Stimulated activated CD8-positive, alpha-beta memory T cell treated with anti-CD3 and anti-CD28 coated beads, Interleukin-7, amount 100 ng/mL, for 24 hours (primary cell): Measurements from ENCODE around the gene NEDD4L.

Experiments
- DNase-seq: peaks from one replicate; pipeline ENCODE4 v3.0.0-alpha.2; 2020; ENCODE audit warnings: low read depth

Gene NEDD4L

DNA sequence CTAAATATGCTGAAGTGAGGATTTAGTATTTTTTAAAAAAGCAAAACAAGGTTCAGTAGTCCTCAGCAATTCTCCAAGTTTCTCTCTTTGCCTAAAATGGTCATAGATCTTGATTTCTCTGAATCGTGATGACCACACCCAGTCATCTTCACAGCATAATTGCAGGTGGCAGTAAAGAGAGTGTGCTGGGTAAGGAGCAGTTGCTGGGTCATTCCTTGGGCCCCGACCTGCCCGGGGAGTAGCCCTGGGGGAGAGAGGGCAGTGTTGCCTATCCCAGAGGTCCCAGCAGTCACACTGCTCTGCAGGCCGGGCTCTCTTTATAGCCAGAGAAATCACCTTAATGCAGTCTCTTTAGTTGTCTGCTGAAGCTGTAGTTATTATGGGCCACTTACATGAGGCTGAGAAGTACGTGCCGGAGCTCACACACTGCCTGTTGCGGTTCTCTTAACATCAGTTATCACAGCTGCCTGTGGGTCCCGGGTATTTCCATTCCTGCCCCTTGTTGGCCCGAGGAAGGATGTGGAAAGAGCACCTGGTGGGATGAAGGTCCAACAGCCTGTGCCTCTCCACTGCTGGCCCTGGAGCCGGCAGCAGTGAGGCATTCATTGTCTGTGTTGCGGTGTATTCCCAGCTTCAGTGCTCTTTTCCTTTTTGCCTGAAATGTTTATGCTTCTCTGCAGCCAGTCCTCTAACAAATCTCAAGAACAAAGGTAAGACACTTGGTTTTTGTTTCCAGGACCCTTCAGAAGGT is 354.8 kb downstream of the NEDD4L start:
- DNase-seq = no peak

DNA sequence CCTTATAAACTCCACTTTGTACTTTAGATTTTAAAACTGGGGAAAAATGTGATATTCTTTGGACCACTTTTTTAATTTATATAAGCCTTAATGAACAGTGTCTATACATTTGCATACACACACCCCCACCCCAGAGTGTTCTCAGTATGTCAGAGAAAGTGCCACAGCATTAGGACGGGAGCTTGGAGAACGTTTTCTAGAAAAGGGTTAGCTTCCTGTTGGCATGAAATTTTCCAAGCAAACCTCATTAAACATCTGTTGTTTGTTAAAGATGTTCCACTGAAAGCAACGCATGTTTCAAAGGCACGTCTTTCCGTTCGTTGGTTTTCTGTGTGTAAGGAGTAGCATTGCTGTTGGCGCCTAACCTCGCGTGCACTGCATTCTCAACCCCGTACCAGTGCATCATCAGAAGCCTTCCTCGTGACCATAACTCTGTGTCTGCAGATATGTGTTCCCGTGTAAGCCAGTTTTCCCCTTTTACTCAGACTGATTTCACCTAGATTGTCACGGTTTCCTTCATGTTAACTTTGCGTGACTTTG is 356.4 kb downstream of the NEDD4L start:
- no peak for DNase-seq

DNA sequence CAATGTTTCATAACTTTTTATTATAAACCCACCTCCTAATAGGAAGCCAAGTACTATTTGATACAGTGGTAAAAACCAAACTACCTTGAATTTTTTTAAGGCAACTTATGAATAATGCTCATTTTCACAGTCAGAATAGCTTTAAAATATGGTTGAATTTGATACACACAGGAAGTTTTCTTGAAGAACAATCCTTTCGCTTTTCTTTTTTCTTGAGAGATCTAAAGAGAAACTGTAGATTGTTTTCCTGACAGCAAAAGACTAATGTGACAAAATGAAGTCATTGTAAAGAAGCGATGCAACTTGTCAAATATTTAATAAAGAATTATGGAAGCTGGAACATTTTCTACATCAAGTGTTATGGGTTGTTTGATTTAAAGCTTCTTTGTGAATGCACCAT is 357.2 kb downstream of the NEDD4L start:
- no peak for DNase-seq

DNA sequence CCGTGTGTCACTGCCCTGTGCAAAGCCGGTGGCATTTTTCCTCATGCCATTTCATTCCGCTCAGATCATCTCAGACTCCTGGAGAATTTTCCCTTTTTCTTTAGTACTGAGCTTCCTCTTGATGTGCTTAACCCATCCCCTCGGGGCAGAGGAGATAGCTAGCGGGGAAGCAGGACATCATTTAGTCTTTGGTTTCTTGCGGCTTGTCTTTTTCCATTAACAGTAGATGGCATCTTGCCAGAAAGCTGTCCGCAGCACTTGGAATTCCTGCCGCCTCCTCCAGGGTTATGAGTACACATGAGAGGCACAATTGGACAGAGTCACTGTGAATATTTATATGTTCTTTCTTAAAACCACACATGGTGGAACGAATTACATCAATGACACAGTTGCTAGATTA is 358.2 kb downstream of the NEDD4L start:
- no peak for DNase-seq

DNA sequence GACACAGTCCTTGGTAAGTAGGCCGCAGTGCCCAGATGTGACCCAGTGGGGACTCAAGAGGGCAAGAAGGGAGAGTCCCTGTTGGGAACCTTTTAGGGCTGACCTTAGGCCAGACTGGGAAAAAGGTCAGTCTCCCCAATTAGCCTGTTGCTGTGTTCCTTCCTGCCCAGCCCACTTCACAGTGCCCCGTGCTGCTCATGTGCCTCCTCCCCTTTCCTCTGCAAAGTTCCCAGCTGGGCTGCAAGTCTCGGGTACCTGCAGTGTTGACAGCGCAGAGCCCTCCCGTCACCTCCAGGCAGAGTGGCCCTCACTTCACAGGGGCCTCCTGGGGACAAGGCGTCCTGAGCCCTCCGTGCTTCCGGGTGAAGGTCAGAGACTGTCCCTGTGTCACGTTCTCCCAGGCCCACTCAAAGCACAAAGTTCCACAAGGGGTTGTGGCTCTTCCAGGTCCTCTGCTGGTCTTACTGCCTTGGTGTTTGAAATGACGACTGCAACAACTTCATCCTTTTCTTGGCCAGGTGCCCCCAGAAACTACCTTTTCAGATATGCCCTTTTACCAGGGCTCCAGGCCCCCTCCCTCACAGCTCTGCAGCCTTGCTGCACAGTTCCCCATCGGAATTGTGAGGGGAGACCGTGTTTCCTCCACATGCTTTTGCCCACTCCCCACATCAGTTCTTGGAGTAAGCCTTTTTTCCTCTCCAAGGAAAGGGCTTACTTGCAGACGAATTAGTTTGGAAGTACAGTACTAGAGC is 359.1 kb downstream of the NEDD4L start:
- DNase-seq = no peak

DNA sequence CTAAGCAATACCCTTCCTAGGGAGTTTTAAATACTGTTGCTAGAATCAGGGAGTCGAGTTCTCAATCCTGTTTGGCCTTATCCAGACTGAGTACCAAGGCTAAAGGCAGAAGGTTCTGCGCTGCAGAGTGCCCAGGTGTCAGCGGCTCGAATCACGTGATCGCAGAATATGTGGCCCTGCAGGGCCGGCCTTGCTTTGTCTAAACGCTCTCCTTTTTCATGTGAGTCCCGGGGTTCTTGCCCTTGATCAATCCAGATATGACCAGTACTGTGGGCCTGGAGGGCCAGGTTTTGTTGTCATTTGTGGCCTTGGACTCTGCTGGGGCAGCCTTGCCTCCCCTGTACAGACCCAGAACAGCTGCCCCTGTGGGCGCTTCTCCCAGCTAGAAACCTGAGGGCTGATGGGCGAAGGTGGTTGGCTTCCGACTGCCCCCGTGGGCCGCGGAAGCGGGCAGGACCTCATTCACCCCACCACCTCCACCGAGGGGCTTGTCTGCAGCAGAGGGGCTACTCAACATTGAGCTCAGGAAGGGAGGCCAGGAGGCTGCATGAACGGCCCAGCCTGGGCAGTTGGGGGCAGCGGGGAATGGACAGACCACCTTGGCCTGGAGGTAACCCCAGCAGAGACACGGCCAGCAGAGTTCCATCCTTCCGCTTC is 359.9 kb downstream of the NEDD4L start:
- DNase-seq = no peak

DNA sequence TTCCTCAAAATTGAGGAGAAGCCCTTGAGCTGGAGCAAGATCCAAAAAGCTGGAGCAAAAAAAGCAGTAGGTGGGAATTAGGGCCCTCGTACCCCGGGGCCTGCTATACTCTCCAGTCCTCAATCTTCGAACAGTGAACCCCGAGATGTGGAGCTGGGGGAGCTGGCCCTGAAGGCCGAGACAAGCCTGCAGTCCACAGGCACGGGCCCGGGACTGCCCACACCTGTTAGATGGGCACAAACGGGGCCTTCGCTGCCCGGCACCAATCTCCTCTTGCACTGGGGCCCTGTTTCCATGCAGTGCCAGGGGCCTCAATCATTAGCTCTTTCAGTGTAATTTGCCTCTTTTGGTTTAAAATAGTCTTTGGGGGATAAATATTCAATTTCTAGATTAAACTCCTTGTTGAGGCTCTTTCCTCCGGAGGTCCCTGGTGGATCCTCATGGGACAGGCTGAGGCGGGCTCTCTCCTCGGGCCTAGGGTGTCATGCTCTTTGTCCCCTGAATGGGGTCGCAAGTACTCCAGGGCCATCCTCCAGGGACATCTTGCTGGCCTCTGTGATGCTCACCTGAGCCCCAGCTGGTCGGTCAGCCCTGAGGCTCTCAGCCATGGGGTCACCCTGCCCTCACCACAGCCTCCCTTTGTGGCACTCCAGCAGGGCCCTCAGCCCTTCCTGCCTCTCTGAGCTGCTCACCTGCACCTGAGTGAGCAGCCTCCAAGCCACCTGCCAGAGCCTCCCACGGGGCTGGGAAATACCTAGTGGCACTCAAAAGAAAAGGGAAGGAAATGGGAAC is 361.3 kb downstream of the NEDD4L start:
- no peak for DNase-seq

DNA sequence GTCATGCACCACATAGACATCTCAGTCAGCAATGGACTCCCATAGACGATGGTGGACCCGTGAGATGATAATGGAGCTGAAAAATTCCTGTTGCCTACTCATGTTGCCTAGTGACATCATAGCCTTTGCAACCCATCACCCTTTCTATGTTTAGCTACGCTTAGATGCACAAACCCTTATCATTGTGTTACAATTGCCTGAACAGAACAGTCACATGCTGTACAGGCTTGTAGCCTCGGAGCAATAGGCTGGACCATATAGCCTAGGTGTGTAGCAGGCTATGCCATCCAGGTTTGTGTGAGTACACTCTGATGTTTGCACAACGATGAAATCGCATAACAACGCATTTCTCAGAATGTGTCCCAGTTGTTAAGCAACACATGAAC is 363.2 kb downstream of the NEDD4L start:
- DNase-seq = no peak

DNA sequence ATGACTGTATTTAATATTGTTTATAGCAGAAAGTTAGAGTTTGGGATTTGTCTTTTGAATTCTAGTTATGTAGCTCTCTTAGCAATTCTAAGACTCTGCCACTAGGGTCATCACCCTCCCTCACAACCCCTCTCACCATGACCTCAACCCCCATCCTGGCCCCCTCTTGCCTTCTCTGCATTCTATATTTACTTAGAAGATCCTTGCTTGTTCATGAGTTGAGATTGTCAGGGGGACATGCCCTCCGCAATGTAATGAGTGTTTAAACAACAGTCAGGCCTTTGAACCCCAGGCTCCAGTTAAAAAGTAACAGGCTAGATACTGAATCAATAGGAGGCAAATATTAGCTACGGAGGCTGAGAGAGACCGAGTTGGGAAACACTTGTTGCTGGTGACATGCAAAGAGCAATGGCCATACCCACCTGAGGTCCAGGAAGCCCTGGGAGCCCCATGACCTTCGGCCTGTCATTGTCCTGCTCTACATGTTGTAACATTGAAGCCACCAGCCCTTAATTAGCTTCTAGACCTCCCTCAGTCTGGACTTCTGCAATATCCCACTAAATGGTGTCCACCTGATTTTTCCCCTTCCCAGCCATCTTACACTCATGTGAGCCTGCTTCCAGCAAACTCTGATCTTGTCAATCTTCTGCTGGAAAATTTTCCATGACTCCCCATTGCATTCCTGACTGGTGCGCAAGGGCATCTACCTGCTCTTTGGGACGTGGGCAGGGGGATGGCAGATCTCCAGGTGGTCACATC is 363.8 kb downstream of the NEDD4L start:
- no peak for DNase-seq

DNA sequence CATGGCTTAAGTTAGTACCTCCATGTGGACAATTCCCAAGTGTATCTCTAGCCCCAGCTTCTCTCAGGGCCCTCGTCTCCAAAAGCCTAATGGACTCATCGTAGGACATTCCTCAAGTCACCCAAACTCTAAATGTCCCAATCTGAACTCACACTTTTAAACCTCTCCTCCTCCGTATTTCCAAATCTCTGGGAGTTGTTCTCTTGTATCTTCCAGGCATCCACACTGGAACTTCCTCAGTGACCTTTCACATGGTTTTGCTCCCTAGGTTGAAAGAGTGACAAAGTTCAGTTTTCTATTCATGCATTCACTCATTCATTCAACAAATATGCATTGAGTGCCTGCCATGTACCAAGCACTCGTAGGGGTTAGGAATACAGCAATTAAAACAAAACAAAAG is 364.6 kb downstream of the NEDD4L start:
- no peak for DNase-seq

DNA sequence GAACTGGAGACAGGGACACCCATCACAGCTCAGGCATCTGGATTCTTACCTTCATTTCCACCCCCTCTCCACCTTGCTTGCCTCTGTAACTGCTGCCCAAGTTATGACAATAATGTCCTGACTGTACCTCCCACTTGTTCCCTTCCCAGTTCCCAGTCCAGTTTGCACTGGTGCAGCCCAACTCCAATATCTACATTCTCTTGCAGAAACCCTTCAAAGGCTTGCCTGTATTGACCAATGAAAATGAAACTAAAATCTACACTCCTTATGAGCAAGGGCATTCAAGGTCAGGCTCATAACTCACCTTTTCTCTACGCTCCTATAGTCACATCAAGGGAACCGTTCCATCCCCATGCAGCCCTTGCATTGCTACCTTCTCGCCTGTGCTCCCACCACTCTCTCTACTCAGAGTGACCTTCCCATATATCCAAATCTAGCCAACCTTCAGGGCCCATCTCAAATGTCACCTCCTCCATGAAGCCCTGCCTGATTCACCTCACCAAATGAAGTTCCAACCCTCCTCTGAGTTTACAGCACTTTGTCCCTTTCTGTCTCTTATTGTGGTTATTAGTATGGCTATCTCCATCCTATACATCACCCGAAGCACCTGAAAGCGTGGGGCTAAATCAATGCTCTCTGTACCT is 365.9 kb downstream of the NEDD4L start:
- DNase-seq = no peak

DNA sequence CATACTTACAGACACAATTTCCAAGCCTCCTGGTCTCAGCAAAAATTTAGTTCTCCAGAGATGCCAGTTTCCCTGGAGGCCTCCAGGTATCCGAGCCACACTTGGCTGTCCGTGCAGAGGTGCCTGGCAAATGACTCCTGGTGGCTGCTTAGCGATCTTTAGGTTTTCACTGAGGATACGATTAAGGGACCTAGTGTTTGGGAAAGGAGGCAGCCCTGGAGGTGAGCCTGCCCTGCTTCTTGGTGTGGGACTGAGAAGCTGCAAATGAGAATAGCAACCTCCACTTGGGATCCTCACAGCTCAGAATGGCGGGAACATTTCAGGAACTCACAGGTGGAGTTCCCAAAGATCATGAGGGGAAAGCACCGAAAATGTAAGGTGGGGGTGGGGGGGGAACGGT is 367.3 kb downstream of the NEDD4L start:
- no peak for DNase-seq

DNA sequence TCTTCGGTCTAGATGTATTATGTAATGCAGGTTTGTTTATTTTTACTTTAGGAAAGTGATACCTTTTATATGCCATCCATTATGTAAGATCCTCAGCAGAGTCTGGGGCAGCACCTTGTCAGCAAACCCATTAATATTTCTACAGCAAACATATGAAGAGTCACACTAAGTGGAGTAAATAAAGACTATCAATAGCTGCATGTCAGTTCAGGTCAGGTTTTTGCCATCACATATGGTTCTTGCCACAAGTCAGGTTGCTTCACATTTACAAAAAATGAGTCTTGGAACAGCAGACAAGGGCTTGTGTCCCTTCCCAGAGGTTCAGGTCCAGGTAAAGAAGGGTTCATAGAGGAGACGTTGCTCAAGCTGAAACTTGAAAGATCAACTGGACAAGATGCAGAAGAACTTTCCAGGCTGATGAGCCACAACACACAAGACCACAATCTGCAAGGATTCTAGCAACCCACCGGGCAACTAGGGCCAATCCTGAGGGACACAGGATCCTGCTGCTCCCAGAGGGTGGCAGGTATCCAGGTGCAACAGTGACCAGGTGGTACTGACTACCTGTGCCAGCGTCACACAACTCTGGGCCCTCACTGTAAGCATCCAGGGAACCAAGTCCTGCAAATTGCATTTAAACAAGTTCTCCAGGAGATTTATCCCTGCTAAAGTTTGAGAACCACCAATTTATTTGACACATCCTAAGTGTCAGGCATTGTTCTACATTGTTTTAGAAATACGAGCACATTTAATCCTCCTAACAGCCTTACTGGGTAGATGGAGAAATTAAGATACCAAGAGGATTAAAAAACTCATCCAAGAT is 369.0 kb downstream of the NEDD4L start:
- DNase-seq = no peak

DNA sequence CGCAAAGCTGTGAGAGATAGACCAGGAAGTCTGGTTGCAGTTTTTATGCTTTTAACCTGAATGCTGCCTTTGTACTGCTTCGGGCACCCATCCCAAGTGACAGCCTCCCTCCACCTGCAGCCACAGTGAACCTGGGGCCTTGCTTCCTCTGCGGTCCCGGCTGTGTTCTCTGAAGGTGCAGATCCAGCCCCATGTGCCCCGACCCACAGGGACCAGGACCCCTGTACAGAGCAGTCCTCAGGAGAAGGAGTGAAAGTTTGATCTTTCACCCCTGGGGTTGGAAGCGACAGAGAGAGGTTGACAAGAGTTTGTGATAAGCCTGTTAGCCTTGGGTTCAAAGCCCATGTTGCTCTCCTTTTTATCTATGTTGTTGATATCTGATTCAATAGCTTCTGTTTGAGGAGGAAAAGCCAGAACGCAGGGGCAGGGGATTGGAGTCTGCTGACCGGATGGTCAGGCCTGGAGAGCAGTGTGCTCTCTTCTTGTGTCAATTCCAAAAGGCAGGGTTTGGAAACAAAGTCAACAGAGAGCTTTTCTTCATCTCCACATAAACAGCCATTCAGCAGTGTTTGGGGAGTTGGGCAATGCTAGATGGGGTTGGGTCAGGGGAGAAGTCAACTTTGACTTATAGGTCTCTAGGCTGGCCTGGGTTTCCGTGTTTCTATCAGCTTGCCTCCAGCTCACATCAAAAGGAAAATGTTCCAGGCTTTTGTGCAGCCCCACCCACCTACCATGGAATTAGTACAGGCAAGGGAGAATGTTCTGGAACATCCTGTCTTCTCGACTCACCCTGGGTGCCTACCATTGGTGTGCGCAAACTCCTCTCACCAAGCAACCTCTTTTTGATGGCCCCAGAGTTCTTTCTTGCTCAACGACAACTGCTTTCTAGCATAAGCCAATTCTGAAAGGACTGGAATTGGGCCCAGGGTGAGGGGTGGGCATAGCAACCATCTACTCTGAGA is 369.9 kb downstream of the NEDD4L start:
- DNase-seq = no peak

DNA sequence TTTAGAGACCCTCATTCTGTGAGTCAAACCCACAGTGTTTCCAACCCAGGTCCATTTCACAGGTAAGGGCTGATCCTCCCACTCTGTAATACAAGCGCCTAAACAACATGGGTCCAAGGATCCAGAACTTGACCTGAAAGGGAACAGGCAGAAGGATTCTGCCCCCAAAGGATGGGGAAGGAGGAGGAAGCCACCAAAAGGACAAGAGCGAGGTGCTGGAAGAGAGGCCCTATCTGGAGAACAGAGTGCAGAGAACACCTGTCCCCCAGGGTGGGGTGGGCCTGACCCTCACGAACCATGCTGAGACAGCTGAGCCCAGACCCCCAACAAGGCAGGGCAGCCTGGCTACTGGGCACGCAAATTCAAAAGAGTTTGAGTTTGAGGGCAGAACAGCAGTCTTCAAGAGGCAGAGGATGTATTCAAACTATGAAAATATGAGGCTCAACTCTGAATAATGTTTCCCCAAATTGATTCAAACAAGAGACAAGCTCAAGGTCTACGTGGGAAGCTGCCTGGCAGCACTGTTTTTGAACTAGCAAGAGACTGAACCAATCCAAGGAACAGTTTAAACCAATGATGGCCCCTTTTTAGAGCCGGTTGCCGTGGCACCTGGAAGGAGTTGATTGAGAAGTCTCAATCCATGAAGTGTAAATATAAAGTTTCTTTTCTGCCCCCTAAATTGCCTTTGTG is 372.1 kb downstream of the NEDD4L start:
- DNase-seq = no peak

DNA sequence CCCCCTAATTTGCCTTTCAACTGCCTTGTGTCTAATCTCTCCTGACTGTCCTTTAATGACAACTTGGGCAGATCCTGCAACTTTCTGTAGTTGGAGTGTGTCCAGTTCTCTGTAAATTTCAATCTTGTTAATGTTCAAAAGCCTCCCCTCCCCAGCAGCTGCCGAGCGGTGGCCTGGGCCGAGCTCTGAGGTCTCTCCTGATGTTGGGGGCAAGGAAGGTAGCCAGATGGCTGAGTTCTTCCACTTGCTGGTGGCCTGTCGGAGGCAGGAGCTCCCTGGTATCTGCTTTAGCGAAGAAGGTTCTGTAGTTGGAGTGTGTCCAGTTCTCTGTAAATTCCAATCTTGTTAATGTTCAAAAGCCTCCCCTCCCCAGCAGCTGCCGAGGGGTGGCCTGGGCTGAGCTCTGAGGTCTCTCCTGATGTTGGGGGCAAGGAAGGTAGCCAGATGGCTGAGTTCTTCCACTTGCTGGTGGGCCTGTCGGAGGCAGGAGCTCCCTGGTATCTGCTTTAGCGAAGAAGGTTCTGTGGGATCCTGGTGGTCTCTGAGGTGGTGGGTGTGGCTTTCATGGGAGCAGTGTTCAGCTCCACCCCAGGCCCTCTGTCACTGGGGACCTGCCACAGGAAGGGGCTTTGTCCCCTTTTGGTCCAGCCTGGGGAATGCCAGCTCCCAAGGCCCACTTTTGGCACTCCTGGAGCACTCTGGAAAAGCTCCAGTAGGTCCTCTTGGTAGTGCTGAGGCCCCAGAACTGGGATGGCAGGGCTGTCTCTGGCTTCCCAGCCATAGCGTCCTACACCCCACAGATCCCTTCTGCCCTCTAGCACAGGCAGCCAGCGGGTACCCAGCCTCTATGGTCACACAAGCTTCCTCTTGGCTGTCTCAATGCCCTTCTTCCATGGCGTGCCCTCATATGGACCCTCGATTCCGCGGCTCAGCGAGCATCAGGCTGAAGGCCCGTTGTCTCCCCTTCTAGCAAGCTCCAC is 373.0 kb downstream of the NEDD4L start:
- no peak for DNase-seq

DNA sequence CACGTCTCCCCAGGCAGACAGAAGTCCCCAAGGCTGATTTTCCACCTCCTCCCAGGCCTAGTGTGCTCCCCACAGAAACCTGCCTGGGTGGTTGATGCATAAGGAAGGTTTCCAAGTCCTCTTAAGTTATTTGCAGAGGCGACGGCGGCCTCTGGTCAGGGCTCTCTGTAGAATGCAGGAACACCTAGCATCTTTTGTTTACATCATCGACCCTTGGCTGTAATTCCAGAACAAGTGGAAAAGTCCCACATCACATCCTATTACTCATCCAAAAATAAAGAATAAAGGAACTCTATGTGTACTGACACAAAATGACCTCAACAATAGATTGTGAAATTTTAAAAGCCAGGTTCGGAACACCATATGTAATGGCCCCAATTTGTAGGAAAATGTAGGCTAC is 373.7 kb downstream of the NEDD4L start:
- no peak for DNase-seq
